Measurements from ENCODE around the gene TMEM151B. TPM values are rescaled to one million over a fixed set of nuclear protein-coding genes. Genes with fewer than 3 reads are reported as not detected.

The TMEM151B gene
- total and polyA plus RNA-seq, 9 of the 15 experiments (the other 6 are each of a cell fraction or from before 2014, with no cell fraction given) = not detected

DNA sequence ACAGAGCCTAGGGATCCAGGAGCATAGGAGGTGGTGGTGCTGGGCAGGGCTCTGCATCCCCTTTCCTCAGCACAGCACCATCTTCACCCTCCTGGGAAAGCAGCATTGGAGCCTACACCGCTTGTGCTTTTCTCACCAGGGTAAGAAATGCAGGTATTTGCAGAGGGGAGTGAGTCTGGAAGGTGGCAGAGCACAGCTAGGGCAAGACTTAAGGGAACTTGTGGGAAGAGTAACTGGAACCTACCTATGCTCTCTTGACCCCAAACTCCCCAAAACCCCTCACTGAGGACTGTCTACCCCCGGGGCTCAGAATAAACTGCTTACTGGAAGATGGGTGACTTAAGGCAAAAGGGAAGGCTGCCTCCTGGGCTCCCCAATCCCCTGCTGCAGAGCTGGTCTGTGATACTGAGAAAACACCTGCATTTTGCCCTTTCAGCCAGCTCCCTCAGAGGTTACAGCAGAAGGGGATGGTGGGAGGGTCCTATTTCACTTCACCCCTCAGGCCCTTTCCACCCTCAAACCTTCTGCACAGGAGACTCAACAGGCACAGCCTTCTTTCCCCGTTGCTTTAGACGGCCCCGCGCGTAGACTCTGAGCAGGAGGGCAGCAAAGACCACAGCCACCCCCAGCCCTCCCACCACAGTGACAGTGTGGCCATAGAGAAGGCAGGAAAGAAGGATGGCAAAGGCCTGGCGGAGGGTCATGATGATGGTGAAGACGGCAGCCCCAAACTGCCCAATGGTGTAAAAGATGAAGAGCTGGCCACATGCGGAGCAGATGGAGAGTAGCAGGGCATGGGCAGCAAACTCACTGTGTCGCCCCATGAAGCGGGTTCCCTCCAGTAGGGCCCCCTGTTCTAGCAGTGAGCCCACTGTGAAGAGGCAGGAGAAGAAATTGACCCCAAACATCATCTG, 15.8 kb upstream of the TMEM151B start:
- H3K4me1 ChIP-seq (replicated peaks in 1 of 2; ENCODE audit: control insufficient read depth in 2 of 2, insufficient read depth in 2 of 2, low read length in 2 of 2) = peaks cover 38 to 49% of the 10 kb centered on the region in 2 experiments
- no peaks in the 10 kb centered on the region for H3K27me3 ChIP-seq (ENCODE audit: control insufficient read depth in 2 of 2, insufficient read depth in 2 of 2, low read length in 2 of 2)
- in situ Hi-C loops (cut with MboI) = no loop called here
- peak overlapping the region; percentile 89 for H3K4me2 ChIP-seq (ENCODE audit: insufficient read depth, low read length)
- ChIA-PET POLR2A (interaction anchor here (0.5 to 3.2 kb wide), 26 partner anchors 8 to 623 kb away, joined by 3 to 144 read pairs (median 4); partner anchors contain the start of genes AARS2, HSP90AB1 and SLC29A1), CTCF (ENCODE audit: low intra/inter-chr PET ratio) (interaction anchor here (0.8 to 1.5 kb wide), 3 partner anchors 12 to 158 kb away, joined by 3 to 7 read pairs (median 5); no protein-coding TSS in a partner anchor)
- no TSS peak for BruUV-seq (replicated peaks)
- peak overlapping the region in 1 of 2 experiments; percentile 32; a peak in 1 of 4 replicates for H3K9ac ChIP-seq (ENCODE audit: insufficient read depth in 1 of 2, low read depth in 2 of 2, low read length in 2 of 2)
- H2AFZ ChIP-seq (ENCODE audit: low read depth, low read length) = no peak overlapping the region
- H3K36me3 ChIP-seq (ENCODE audit: control insufficient read depth, insufficient read depth, low read length) = peaks cover 82% of the 10 kb centered on the region
- peak in 2 of 4 experiments; percentile 45 to 54 for DNase-seq (ENCODE audit: extremely low read depth in 1 of 4, low spot score in 3 of 4)
- H4K20me1 ChIP-seq (replicated peaks; ENCODE audit: control insufficient read depth, insufficient read depth, low read length) = peaks cover 68% of the 10 kb centered on the region
- peak; percentile 4 for ATAC-seq
- intact Hi-C loops (cut with micrococcal nuclease) = no loop called here
- no peak for FAIRE-seq
- no peak overlapping the region for H3K4me3 ChIP-seq
- WGBS (ENCODE audit: insufficient coverage, low coverage, missing lambda C conversion rate) = 76% methylated on average over 12 of the region's 12 CpGs
- H3K27ac ChIP-seq (ENCODE audit: extremely low read depth, low read depth, low read length) = peak overlapping the region; percentile 93; the same call in 2 of the 3 replicates
- H3K9me1 ChIP-seq (ENCODE audit: control insufficient read depth, insufficient read depth, low read length) = peaks cover 24% of the 10 kb centered on the region
- no peaks in the 10 kb centered on the region for H3K9me3 ChIP-seq (replicated peaks; ENCODE audit: control insufficient read depth, insufficient read depth, low read depth, low read length)
- peaks cover 53% of the 10 kb centered on the region for H3K79me2 ChIP-seq (ENCODE audit: control insufficient read depth, insufficient read depth, low read length)
- peak; percentile 78; the same call in 1 of the 2 replicates for TF ChIP-seq THRAP3 (IDR thresholded peaks at IDR 0.05; ENCODE audit: borderline replicate concordance)
- no peak for TF ChIP-seq MEIS2 (IDR thresholded peaks at IDR 0.05; ENCODE audit: partially characterized antibody)
- TF ChIP-seq TEAD1 (CRISPR knock-in tag; IDR thresholded peaks at IDR 0.05) = peak; percentile 33 to 61; a peak in 1 of 4 replicates
- peak; percentile 48; the same call in 1 of the 2 replicates for TF ChIP-seq ZBTB7A (IDR thresholded peaks at IDR 0.05; ENCODE audit: borderline replicate concordance, control insufficient read depth, low read depth, low read length)
- TF ChIP-seq, protein P1, sequence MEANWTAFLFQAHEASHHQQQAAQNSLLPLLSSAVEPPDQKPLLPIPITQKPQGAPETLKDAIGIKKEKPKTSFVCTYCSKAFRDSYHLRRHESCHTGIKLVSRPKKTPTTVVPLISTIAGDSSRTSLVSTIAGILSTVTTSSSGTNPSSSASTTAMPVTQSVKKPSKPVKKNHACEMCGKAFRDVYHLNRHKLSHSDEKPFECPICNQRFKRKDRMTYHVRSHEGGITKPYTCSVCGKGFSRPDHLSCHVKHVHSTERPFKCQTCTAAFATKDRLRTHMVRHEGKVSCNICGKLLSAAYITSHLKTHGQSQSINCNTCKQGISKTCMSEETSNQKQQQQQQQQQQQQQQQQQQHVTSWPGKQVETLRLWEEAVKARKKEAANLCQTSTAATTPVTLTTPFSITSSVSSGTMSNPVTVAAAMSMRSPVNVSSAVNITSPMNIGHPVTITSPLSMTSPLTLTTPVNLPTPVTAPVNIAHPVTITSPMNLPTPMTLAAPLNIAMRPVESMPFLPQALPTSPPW (CRISPR knock-in tag; IDR thresholded peaks at IDR 0.05) = peak; percentile 20; the same call in 1 of the 2 replicates
- TF ChIP-seq CSDE1 (IDR thresholded peaks at IDR 0.05) = no peak
- TF ChIP-seq RBFOX2 (IDR thresholded peaks at IDR 0.05; ENCODE audit: low read depth, low read length) = peak; percentile 82
- TF ChIP-seq, protein P2, sequence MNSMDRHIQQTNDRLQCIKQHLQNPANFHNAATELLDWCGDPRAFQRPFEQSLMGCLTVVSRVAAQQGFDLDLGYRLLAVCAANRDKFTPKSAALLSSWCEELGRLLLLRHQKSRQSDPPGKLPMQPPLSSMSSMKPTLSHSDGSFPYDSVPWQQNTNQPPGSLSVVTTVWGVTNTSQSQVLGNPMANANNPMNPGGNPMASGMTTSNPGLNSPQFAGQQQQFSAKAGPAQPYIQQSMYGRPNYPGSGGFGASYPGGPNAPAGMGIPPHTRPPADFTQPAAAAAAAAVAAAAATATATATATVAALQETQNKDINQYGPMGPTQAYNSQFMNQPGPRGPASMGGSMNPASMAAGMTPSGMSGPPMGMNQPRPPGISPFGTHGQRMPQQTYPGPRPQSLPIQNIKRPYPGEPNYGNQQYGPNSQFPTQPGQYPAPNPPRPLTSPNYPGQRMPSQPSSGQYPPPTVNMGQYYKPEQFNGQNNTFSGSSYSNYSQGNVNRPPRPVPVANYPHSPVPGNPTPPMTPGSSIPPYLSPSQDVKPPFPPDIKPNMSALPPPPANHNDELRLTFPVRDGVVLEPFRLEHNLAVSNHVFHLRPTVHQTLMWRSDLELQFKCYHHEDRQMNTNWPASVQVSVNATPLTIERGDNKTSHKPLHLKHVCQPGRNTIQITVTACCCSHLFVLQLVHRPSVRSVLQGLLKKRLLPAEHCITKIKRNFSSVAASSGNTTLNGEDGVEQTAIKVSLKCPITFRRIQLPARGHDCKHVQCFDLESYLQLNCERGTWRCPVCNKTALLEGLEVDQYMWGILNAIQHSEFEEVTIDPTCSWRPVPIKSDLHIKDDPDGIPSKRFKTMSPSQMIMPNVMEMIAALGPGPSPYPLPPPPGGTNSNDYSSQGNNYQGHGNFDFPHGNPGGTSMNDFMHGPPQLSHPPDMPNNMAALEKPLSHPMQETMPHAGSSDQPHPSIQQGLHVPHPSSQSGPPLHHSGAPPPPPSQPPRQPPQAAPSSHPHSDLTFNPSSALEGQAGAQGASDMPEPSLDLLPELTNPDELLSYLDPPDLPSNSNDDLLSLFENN (IDR thresholded peaks at IDR 0.05; ENCODE audit: low read depth in 2 of 2, low read length in 2 of 2) = peak in 1 of 2 experiments; percentile 52; a peak in 1 of 4 replicates
- TF ChIP-seq ZNF224 (CRISPR knock-in tag; IDR thresholded peaks at IDR 0.05) = peak; percentile 39; the same call in 1 of the 2 replicates
- TF ChIP-seq, protein P3, sequence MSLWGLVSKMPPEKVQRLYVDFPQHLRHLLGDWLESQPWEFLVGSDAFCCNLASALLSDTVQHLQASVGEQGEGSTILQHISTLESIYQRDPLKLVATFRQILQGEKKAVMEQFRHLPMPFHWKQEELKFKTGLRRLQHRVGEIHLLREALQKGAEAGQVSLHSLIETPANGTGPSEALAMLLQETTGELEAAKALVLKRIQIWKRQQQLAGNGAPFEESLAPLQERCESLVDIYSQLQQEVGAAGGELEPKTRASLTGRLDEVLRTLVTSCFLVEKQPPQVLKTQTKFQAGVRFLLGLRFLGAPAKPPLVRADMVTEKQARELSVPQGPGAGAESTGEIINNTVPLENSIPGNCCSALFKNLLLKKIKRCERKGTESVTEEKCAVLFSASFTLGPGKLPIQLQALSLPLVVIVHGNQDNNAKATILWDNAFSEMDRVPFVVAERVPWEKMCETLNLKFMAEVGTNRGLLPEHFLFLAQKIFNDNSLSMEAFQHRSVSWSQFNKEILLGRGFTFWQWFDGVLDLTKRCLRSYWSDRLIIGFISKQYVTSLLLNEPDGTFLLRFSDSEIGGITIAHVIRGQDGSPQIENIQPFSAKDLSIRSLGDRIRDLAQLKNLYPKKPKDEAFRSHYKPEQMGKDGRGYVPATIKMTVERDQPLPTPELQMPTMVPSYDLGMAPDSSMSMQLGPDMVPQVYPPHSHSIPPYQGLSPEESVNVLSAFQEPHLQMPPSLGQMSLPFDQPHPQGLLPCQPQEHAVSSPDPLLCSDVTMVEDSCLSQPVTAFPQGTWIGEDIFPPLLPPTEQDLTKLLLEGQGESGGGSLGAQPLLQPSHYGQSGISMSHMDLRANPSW (CRISPR knock-in tag; IDR thresholded peaks at IDR 0.05) = 0 out of 2 replicates have a peak, but pooled peaks have one; percentile 28
- 0 out of 2 replicates have a peak, but pooled peaks have one; percentile 7 for TF ChIP-seq POLR2H (tag; IDR thresholded peaks at IDR 0.05; ENCODE audit: low read depth)

Measured in K562 (cell line).